ENCODE measurements around the gene TMEM219.

The TMEM219 gene

DNA sequence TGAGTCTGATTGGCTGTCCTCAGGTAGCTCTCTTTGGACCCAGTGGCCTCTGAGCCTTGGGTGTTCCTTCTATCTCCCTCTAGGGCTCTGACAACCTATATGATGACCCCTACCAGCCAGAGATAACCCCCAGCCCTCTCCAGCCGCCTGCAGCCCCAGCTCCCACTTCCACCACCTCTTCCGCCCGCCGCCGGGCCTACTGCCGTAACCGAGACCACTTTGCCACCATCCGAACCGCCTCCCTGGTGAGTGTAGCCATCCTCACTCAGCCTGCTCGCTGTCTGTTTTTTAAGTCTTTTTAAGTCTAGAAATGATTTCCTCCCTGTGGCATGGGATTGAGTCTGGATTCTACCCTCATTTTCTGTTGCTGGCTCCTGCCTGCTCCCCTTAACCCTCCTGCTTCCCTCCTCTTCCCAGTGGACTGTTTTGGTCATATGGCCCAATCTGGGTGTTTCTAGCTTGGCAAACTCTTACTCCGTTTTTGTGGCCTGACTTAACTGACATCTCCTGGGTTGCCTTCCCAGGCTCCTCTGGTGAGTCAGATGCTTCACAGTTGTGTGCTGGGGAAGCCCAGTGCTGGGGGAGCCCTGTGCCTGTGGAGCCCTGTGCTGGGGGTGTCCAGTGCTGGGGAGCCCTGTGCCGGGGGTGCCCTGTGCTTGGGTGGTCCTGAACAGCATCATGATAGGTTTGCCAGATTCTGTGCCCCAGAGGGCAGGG is 21.7 kb downstream of the TMEM219 start:
- DNase-seq = no peak

DNA sequence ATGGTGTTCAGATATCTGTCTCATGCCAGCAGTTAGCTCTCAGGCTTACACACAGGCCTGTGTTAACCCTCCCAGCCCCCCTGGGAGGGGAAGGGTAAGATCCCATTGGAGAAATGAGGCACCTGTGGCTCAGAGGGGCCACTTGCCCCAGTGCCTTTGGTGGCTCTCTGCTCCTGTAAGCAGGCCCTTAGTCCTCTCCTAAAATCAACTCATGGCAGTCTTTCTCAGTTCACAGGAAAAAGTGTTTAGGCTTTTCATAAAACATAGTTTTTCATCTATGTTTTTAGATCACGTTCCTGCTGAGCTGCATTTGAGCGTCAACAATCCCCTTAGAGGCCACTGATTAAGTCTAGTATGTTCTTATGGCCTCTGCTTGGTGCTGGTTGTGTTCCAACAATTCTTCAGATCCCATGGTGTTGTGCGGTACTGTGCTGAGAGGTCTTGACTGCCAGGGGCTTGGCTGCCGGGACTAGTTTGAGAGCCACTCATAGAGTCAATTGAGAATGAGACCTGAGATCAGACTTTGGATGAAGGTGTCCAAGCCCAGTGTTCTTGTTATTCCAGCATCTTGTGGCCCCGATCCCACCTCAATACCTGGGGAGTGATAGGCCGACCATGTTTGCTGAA is 22.4 kb downstream of the TMEM219 start:
- no peak for DNase-seq

DNA sequence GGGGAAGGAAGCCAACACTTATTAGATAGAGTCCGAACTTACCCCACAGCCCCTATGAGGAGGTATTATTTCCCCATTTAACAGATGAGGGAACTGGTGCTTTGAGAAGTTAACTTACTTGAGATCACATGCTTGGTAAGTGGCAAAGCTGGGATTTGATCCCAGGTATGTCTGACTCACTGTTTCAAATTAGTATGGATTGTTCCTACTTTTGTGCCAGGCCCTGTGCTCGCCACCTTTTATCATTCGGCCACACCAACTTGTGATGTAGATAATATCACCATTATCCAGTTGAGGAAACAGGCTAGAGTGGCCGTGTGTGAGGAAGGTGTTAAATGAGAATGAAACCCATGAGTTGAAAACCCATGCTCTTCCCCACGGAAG is 22.9 kb downstream of the TMEM219 start:
- DNase-seq = no peak

DNA sequence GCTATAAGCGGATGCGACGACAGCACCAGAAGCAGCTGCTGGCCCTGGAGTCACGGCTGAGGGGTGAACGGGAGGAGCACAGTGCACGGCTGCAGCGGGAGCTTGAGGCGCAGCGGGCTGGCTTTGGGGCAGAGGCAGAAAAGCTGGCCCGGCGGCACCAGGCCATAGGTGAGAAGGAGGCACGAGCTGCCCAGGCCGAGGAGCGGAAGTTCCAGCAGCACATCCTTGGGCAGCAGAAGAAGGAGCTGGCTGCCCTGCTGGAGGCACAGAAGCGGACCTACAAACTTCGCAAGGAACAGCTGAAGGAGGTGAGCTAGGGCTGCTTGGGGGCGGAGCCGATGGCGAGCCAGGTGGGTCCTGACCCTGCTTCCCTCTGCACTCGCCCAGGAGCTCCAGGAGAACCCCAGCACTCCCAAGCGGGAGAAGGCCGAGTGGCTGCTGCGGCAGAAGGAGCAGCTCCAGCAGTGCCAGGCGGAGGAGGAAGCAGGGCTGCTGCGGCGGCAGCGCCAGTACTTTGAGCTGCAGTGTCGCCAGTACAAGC is 23.5 kb downstream of the TMEM219 start:
- no peak for DNase-seq

DNA sequence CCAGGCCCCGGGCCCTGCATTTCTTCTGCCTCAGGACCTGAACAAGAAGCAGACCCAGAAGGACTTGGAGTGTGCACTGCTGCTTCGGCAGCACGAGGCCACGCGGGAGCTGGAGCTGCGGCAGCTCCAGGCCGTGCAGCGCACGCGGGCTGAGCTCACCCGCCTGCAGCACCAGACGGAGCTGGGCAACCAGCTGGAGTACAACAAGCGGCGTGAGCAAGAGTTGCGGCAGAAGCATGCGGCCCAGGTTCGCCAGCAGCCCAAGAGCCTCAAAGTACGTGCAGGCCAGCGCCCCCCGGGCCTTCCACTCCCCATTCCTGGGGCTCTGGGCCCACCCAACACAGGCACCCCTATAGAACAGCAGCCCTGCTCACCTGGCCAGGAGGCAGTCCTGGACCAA is 24.4 kb downstream of the TMEM219 start:
- no peak for DNase-seq

DNA sequence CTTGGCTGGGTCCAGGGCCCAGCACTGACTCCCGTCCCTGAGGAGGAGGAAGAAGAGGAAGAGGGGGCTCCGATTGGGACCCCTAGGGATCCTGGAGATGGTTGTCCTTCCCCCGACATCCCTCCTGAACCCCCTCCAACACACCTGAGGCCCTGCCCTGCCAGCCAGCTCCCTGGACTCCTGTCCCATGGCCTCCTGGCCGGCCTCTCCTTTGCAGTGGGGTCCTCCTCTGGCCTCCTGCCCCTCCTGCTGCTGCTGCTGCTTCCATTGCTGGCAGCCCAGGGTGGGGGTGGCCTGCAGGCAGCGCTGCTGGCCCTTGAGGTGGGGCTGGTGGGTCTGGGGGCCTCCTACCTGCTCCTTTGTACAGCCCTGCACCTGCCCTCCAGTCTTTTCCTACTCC is 25.1 kb downstream of the TMEM219 start:
- no peak for DNase-seq

DNA sequence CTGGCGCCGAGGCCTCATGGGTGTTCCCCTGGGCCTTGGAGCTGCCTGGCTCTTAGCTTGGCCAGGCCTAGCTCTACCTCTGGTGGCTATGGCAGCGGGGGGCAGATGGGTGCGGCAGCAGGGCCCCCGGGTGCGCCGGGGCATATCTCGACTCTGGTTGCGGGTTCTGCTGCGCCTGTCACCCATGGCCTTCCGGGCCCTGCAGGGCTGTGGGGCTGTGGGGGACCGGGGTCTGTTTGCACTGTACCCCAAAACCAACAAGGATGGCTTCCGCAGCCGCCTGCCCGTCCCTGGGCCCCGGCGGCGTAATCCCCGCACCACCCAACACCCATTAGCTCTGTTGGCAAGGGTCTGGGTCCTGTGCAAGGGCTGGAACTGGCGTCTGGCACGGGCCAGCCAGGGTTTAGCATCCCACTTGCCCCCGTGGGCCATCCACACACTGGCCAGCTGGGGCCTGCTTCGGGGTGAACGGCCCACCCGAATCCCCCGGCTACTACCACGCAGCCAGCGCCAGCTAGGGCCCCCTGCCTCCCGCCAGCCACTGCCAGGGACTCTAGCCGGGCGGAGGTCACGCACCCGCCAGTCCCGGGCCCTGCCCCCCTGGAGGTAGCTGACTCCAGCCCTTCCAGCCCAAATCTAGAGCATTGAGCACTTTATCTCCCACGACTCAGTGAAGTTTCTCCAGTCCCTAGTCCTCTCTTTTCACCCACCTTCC is 25.6 kb downstream of the TMEM219 start:
- no peak for DNase-seq

DNA sequence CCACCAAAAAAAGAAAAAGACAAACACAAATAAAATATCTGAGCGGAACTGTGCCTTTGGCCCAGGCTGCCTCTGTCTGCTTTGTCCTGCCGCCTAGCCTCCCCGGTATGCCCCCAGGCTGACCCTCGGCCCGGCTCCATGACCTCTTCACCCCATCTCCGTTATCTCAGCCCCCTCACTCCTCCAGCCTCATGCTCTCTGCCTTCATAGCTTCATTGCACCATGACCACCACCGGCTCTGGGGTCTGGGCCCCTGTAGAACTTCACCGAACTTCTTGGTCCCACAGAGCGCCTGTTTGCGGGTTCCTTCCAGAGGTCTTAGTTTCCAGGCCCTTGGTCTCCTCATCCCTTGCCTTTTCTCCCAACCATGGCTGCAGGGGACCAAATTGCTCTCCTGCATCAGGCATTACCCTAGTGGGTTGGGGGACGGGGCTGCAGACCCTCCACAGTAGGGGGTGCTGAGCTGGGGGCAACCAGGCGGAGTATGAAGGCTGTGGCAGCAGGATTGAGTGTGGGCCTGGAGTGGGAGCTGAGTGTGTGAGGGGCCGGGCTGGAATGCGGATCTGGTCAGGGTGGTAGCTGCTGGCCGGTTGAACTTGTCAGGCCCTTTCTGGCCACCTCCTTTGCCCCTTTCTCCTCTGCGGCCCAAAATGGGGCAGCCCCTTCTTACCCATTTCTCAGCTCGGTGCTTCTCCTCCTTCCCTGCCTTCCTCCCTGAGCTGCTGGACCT is 26.6 kb downstream of the TMEM219 start:
- DNase-seq = no peak

DNA sequence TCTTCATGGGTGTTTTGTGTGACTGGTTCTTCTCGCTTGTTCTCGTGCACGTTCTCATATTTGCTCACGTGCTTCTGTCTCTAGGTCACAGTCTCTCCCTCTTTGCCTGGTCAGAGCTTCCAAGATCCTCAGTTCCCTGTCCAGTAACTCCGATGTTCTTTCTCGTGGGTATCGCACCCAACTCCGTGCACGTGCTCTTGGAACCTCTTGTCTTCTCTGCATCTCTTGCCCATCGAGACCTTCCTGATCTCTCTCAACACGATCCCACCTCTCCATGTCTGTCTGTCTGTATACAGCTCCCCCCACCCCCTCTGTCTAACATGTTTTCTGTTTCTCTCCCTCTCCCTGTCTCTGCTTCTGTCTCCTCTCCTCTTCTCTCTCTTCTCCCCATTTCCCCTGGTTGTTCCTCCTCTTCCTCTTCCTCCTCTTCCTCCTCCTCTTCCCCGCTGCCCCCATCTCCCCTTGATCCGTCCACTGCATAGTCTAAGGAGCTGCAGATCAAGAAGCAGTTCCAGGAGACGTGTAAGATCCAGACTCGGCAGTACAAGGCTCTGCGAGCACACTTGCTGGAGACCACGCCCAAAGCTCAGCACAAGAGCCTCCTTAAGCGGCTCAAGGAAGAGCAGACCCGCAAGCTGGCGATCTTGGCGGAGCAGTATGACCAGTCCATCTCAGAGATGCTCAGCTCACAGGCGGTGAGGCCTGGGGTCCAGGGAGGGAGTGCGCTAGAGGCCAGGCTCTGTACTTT is 27.4 kb downstream of the TMEM219 start:
- DNase-seq = no peak

DNA sequence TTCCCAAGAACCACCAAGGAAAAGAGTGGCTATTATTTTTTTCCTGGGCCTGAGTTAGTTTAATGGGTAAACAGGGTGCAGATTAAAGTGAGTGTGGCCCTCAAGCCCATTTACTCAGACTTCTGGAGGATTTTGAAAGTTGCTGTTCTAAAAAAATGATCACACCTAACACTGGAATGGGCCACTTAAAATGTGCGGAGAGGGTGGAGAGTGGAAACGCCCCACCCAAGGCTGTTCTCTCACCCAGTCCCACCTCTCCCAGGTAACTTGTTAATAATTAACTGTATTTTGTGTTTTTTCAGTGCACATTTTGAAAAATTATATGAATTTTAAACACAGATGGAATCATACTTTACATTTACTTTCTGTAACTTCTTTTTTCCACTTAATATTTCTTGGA is 28.2 kb downstream of the TMEM219 start:
- DNase-seq = no peak

DNA sequence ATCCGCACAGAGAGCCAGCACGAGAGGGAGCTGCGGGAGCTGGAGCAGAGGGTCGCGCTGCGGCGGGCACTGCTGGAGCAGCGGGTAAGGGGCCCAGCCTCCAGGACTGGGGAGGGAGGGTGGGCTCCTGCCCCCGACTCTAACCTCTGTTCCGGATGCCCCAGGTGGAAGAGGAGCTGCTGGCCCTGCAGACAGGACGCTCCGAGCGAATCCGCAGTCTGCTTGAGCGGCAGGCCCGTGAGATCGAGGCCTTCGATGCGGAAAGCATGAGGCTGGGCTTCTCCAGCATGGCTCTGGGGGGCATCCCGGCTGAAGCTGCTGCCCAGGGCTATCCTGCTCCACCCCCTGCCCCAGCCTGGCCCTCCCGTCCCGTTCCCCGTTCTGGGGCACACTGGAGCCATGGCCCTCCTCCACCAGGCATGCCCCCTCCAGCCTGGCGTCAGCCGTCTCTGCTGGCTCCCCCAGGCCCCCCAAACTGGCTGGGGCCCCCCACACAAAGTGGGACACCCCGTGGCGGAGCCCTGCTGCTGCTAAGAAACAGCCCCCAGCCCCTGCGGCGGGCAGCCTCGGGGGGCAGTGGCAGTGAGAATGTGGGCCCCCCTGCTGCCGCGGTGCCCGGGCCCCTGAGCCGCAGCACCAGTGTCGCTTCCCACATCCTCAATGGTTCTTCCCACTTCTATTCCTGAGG is 29.1 kb downstream of the TMEM219 start:
- no peak for DNase-seq

DNA sequence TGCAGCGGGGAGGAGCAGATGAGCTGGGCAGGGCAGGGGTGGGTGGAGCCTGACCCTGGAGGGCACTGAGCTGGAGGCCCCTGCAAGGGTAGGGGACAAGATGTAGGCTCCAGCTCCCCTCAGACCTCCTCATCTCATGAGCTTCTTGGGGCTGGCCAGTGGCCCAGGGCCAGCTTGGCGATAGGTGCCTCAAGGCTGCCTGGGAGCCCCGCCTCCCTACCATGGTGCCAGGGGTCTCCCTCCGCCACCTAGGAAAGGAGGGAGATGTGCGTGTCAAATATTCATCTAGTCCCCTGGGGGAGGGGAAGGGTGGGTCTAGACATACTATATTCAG is 29.7 kb downstream of the TMEM219 start:
- DNase-seq = no peak

DNA sequence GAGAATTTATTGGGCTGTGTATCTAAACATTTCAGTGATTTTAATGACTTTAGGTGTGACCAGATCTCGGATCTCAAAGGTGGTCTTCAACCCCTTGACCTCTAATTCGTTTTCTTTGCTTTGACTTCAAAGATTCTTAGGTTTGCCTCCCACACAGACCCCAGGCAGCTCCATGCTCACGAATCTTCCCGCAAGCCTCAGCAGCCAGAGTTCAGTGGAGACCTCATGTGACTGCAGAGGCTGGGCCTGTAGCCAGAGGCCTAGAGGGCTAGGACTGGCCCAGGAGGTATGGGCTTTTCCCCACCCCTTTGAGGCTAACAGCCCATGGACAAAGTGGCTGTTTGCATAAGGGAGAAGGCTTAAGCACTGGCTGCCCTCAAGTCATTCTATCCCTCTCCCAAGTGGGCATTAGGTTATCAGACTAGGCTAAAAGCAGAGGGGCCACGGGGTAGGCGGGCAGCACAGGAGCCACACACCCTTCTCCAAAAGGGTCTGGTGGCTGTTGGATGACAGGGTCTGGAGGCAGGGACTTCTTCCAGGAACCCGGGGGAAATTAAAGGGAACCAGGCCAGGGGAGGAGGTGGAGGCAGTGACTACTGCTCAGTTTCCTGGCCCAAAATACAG is 30.6 kb downstream of the TMEM219 start:
- DNase-seq = no peak

DNA sequence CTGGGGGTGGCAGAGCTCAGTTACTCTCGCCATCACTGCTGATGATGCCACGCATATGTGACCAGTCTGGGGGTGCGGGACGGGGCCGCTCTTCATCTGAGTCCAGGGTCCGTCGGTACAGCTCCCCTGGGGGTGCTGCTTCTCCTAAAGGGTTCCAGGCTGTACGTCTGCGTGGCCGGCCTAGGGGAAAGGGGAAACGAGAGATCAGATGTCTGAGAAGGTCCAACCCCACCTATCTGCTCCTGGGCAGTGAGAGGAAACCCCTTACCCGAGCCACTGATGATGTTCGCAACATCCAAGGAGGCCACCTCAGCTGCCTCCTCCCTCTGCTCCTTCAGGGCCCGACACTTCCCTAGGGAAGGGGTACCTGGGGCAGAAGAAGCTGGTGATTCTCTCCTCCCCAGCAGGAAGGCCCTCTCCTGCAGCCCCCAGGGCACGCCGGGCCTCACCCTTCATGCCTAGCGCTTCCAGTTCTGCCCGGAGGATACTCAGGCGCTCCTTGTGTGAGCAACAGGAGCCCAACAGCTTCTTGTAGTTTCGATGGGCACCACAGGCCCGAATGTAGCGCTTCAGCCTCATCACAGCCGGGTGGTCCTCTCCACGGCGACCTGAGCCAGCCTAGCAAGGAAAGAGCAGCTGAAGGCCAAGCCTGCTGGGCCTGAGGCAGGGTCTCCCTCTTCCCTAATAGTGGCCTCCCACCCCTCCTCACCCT is 31.5 kb downstream of the TMEM219 start:
- no peak for DNase-seq

DNA sequence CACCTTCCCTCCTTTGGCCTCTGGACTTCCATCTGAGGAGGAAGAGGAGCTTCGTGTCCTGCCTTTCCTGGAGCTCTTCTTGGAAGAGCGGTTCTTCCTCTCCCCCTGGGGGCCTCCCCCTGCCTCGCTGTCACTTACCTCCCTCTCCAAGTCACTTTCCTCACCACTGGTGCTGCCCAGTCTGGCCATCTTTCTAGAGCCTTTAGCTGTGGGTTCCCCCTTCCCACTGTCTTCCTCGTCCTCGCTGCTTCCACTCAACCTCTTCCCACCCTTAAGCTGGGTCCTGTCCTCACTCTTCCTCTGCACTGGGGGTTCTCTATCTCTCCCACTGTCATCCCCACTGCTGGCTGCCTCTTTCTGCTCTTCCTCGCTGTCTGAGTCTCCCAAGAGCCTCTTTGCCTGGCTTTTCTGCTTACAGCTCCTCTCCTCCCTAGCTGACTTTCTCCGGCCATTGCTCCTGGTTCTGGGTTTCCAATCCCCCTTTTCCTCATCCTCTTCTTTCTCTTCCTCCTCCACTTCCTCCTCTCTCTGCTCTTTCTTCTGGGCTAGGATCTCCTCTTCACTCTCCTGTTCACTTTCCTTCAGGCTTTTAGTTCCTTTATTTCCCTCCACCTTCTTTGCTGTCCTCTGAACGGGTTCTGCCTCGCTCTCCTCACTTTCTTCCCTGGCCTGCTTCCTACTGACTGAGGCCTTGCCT is 32.2 kb downstream of the TMEM219 start:
- no peak for DNase-seq

DNA sequence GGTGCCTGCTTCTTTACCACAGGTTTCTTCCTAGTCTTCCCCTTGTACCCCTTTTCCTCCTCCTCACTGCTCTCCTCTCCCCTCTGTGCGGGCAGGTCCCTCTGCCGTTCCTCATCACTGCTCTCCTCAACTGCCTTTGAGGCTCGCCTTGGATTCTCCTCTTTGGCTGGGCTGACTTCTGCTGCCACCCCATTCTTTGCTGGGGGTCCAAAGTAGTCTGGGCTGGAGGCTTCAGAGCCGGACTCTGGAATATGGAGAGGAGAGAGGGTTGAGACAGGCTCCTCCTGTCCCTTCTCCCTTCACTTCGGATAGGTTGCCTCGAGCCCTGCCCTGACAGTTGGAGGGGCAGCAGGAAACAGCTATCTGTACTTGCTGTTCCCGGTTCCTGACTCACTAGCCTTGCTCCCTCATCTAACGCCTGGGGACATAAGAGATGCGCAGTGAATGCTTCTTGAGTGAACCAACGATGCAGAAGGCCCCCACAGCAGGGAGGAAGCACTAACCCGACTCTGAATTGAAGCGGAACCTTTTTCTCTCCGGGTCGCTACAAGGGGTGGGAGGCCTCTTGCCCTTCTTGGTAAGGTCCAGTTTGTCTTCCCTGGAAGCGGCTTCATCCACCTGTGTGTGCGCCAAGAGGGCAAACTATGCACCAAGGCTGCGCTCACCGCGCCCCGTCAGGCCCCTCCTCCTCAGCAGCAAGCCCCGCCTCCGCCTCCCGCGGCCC is 32.9 kb downstream of the TMEM219 start:
- peak; percentile 84 for DNase-seq

DNA sequence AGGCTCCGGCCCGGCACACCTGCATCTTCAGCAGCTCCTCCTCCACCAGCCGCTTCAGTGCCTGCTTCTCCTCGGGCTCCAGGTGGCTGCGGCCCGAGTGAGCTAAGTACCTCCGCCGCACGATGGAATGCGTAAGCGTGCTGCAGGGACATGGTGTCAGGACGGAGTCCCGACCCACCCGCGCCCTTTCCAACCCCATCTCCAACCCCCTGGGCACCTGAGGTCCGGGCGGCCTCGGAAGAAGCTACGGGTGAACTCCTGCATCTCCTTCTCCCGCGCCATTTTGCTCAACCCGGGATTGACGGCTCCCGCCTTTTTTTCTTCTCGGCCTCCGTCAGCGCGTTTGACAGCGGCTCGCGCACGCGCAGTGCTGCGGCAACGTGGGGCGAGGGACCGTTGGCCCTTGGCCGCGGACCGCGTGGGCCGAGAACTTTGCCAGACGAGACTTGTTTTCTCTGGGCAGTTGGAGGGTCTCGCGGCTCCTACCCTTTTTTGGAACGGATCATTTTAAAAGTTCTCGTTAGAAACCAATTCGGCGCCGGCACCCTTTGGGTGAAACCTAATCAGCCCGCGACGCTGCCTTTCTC is 33.5 kb downstream of the TMEM219 start, which contains the start of gene HIRIP3:
Gene HIRIP3 (minus strand): TSS at position 294 of the 587 bp plus-strand sequence. CDS start 12 bp downstream, at position 282.
- DNase-seq = peak; percentile 95

DNA sequence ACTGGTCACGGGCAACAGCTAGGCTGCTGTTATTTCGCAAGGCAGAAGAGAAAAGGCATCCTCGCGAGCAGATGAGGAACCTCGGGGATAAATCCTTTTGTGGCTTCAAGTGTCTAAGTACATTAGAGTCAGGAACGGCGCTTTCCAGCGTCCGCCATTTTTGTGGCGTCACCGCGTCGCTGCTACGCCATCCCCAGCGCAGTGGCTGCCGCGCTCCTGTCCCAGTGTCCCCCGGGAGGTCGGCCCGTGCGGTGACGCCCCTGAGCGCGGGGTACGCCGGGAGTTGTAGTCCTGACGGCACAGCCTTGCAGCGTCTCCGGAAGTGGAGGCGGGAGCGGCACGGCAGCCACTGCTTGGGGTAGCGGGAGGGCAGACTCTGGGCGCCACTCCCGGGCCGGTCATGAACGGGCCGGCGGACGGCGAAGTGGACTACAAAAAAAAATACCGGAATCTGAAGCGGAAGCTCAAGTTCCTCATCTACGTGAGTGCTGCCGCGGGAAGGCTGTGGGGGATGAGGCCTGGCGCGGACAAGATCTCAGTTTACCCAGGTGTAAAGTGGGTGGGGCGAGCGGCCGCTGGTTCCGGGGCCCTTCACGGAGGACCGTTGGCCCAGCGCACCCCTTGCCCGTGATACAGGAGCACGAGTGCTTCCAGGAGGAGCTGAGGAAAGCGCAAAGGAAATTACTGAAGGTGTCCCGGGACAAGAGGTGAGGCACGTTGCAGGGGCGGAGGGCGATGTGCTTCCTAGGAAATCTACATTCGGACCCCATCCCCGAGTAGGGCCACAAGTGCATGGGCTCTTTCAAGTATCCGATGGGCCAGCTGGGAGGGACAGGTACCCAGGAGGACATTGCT is 34.3 kb downstream of the TMEM219 start, which contains the start of gene INO80E:
Gene INO80E (plus strand): TSS at position 331 of the 855 bp plus-strand sequence. CDS start 70 bp downstream, at position 401.
- peak; percentile 98 for DNase-seq
